HG03108 (cell line): ENCODE measurements around the gene SLC2A8.

Experiments
- ATAC-seq: cut with Tn5 transposase; IDR thresholded peaks from one replicate; pipeline ENCODE4 v1.9.1; 2021; ENCODE audit warnings: moderate library complexity; ENCODE audit not compliant: unreplicated experiment

SLC2A8 gene

GRCh38 chr9:127426756-127427155 lies 29.8 kb downstream of the SLC2A8 start:
- ATAC-seq, result no peak

- no peak for ATAC-seq
Measured at GRCh38 chr9:127428348-127428747, 31.4 kb downstream of the SLC2A8 start.

- ATAC-seq, result no peak
Measured at GRCh38 chr9:127430415-127430814, 33.4 kb downstream of the SLC2A8 start.

GRCh38 chr9:127437497-127438264 lies 40.7 kb downstream of the SLC2A8 start:
- no peak for ATAC-seq

- ATAC-seq, result no peak
Measured at GRCh38 chr9:127438394-127438793, 41.4 kb downstream of the SLC2A8 start.

- ATAC-seq, result no peak
Measured at GRCh38 chr9:127444283-127444920, 47.4 kb downstream of the SLC2A8 start.

- no peak for ATAC-seq
Measured at GRCh38 chr9:127444921-127445850, 48.2 kb downstream of the SLC2A8 start.

- ATAC-seq, result no peak
Measured at GRCh38 chr9:127445851-127446712, 49.1 kb downstream of the SLC2A8 start.

GRCh38 chr9:127446713-127447415 lies 49.9 kb downstream of the SLC2A8 start:
- no peak for ATAC-seq

GRCh38 chr9:127447416-127448111 lies 50.6 kb downstream of the SLC2A8 start:
- no peak for ATAC-seq

GRCh38 chr9:127448112-127448805 lies 51.3 kb downstream of the SLC2A8 start:
- ATAC-seq, result no peak

GRCh38 chr9:127449332-127449966 lies 52.5 kb downstream of the SLC2A8 start:
- ATAC-seq, result no peak

GRCh38 chr9:127450243-127450760 lies 53.3 kb downstream of the SLC2A8 start:
- no peak for ATAC-seq

- ATAC-seq, result peak; percentile 65
Measured at GRCh38 chr9:127450830-127451607, 54.0 kb downstream of the SLC2A8 start, which contains the start of the genes LRSAM1 and RPL12. Gene LRSAM1, plus strand, starts transcription at chr9:127451510. Its CDS starts 3,018 bp downstream, at chr9:127454528. Gene RPL12, minus strand, starts transcription at chr9:127451406. Its CDS starts 89 bp downstream, at chr9:127451317.

GRCh38 chr9:127451608-127451857 lies 54.6 kb downstream of the SLC2A8 start:
- peak; percentile 15 for ATAC-seq

GRCh38 chr9:127451858-127452656 lies 55.1 kb downstream of the SLC2A8 start:
- ATAC-seq, result peak; percentile 1
